CD4-positive, alpha-beta T cell treated with Interferon alpha-2 for 1 hour (primary cell): ENCODE results near the gene LIMD2.
"Not testable (repeated sequence)": the region's sequence is repeated elsewhere in the genome, so short reads cannot be mapped to it uniquely, and the experiment has no call there.

Source experiments
- DNase-seq, 2 donors: peaks; one replicate each; pipeline ENCODE4 v3.0.0-alpha.2; 2020 to 2022

LIMD2 gene

GRCh38 chr17:63699638-63700527, at the start of gene LIMD2:
LIMD2 (minus strand) TSS chr17:63700125; CDS start chr17:63699298, 827 bp downstream.
- peak; percentile 86 to 91 for DNase-seq

- peak; percentile 99 for DNase-seq
Observed at GRCh38 chr17:63741408-63742173, 41.7 kb upstream of the LIMD2 start, which contains the start of gene STRADA. STRADA (minus strand) TSS chr17:63741799; CDS start chr17:63728369, 13,430 bp downstream.

- no peak for DNase-seq
Observed at GRCh38 chr17:63741143-63741407, 41.1 kb upstream of the LIMD2 start.

GRCh38 chr17:63740464-63741142, 40.7 kb upstream of the LIMD2 start:
- peak in 1 of 2 donors; percentile 24 for DNase-seq

GRCh38 chr17:63735691-63736090, 35.8 kb upstream of the LIMD2 start:
- DNase-seq, result no peak

- DNase-seq, result no peak
Observed at GRCh38 chr17:63722403-63722802, 22.5 kb upstream of the LIMD2 start.

- not testable (repeated sequence) for DNase-seq
Observed at GRCh38 chr17:63720194-63720593, 20.3 kb upstream of the LIMD2 start.

GRCh38 chr17:63718988-63719387, 19.1 kb upstream of the LIMD2 start:
- no peak for DNase-seq

- no peak for DNase-seq
Observed at GRCh38 chr17:63716426-63716825, 16.5 kb upstream of the LIMD2 start.

- no peak for DNase-seq
Observed at GRCh38 chr17:63714550-63715277, 14.8 kb upstream of the LIMD2 start.

- no peak for DNase-seq
Observed at GRCh38 chr17:63709110-63709509, 9.2 kb upstream of the LIMD2 start.

- peak in 1 of 2 donors; percentile 44 for DNase-seq
Observed at GRCh38 chr17:63707151-63707550, 7.2 kb upstream of the LIMD2 start.

GRCh38 chr17:63706336-63707082, 6.6 kb upstream of the LIMD2 start:
- DNase-seq, result peak in 1 of 2 donors; percentile 43

- DNase-seq, result no peak
Observed at GRCh38 chr17:63705657-63706056, 5.7 kb upstream of the LIMD2 start.

GRCh38 chr17:63704836-63705235, 4.9 kb upstream of the LIMD2 start:
- no peak for DNase-seq

GRCh38 chr17:63704259-63704576, 4.3 kb upstream of the LIMD2 start:
- no peak for DNase-seq

GRCh38 chr17:63703556-63704258, 3.8 kb upstream of the LIMD2 start:
- DNase-seq, result no peak

GRCh38 chr17:63703029-63703428, 3.1 kb upstream of the LIMD2 start:
- DNase-seq, result no peak

- DNase-seq, result no peak
Observed at GRCh38 chr17:63702721-63703015, 2.7 kb upstream of the LIMD2 start.

- DNase-seq, result peak; percentile 80 to 82
Observed at GRCh38 chr17:63701868-63702720, 2.2 kb upstream of the LIMD2 start.

- DNase-seq, result no peak
Observed at GRCh38 chr17:63701456-63701820, 1.5 kb upstream of the LIMD2 start.
